HFF-Myc (cell line): ENCODE measurements around the gene RNF150.

Experiments used
- DNase-seq: peaks from one replicate; pipeline ENCODE4 v3.0.0-alpha.2; 2011; ENCODE audit warnings: low read depth; ENCODE audit errors: extremely low read depth
- H3K4me3 ChIP-seq: replicated peaks from 2 replicates; pipeline ENCODE4 v1.5.1; 2011; ENCODE audit warnings: low read depth, mild to moderate bottlenecking, control low read depth, low read length
- TF ChIP-seq, protein P1 (sequence below): IDR thresholded peaks from 2 replicates; pipeline ENCODE4 v1.5.1; 2012; ENCODE audit warnings: mild to moderate bottlenecking, low read depth, low read length, control low read depth; ENCODE audit errors: missing control alignments

The RNF150 gene

GRCh38 chr4:140980426-140981200, 152.7 kb downstream of the RNF150 start:
- TF ChIP-seq, protein P1, sequence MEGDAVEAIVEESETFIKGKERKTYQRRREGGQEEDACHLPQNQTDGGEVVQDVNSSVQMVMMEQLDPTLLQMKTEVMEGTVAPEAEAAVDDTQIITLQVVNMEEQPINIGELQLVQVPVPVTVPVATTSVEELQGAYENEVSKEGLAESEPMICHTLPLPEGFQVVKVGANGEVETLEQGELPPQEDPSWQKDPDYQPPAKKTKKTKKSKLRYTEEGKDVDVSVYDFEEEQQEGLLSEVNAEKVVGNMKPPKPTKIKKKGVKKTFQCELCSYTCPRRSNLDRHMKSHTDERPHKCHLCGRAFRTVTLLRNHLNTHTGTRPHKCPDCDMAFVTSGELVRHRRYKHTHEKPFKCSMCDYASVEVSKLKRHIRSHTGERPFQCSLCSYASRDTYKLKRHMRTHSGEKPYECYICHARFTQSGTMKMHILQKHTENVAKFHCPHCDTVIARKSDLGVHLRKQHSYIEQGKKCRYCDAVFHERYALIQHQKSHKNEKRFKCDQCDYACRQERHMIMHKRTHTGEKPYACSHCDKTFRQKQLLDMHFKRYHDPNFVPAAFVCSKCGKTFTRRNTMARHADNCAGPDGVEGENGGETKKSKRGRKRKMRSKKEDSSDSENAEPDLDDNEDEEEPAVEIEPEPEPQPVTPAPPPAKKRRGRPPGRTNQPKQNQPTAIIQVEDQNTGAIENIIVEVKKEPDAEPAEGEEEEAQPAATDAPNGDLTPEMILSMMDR: no peak
- no peak overlapping the region for H3K4me3 ChIP-seq
- no peak for DNase-seq

- no peak overlapping the region for H3K4me3 ChIP-seq
- DNase-seq: no peak
- TF ChIP-seq, protein P1: no peak
These were observed 156.5 kb downstream of the RNF150 start for GRCh38 chr4:140976768-140977167.

GRCh38 chr4:140971077-140971792, 162.0 kb downstream of the RNF150 start:
- TF ChIP-seq, protein P1: no peak
- no peak for DNase-seq
- no peak overlapping the region for H3K4me3 ChIP-seq

DNA sequence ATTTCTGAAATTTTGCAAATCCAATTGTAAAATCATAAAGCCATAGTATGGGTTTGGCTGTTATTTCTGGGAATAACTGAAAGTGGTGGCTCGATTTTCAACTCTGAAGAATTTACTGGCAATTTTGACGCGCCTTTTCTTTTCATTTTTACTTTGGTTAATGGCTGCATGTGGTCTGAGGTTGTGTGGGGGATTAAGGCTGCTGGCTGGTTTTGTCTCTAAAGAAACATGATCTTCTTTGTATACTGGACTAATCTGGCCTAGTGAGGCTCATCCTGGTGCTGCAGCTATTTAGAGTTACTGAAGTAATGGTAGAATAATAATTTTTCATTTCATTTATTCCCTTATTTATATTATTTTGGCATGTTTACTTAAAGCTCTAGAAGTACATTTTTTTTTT, 164.0 kb downstream of the RNF150 start:
- no peak overlapping the region for H3K4me3 ChIP-seq
- TF ChIP-seq, protein P1: no peak
- no peak for DNase-seq

GRCh38 chr4:140968371-140968770, 164.9 kb downstream of the RNF150 start:
- TF ChIP-seq, protein P1: no peak
- H3K4me3 ChIP-seq: no peak overlapping the region
- DNase-seq: no peak

- TF ChIP-seq, protein P1: no peak
- no peak for DNase-seq
- no peak overlapping the region for H3K4me3 ChIP-seq
These were observed 169.4 kb downstream of the RNF150 start for GRCh38 chr4:140963883-140964282.
